GM19438 (cell line): ENCODE measurements around the gene STXBP3.

Experiments
- ATAC-seq: cut with Tn5 transposase; IDR thresholded peaks from one replicate; pipeline ENCODE4 v1.9.1; 2021; ENCODE audit warnings: low read depth; ENCODE audit not compliant: unreplicated experiment

STXBP3 gene

GRCh38 chr1:108792420-108792819 is 45.9 kb downstream of the STXBP3 start:
- no peak for ATAC-seq

GRCh38 chr1:108799001-108799400 is 52.5 kb downstream of the STXBP3 start:
- ATAC-seq: no peak

- ATAC-seq: no peak
Observed at GRCh38 chr1:108801101-108801500, 54.6 kb downstream of the STXBP3 start.

- no peak for ATAC-seq
Observed at GRCh38 chr1:108803548-108803947, 57.1 kb downstream of the STXBP3 start.

- ATAC-seq: no peak
Observed at GRCh38 chr1:108808438-108808837, 62.0 kb downstream of the STXBP3 start.

- ATAC-seq: no peak
Observed at GRCh38 chr1:108811611-108812010, 65.1 kb downstream of the STXBP3 start.

- no peak for ATAC-seq
Observed at GRCh38 chr1:108813326-108813725, 66.9 kb downstream of the STXBP3 start.

GRCh38 chr1:108814343-108815125 is 68.1 kb downstream of the STXBP3 start:
- no peak for ATAC-seq

GRCh38 chr1:108815566-108815965 is 69.1 kb downstream of the STXBP3 start:
- no peak for ATAC-seq

GRCh38 chr1:108816049-108816893 is 69.8 kb downstream of the STXBP3 start:
- ATAC-seq: no peak

- ATAC-seq: no peak
Observed at GRCh38 chr1:108817016-108817415, 70.5 kb downstream of the STXBP3 start.

- ATAC-seq: no peak
Observed at GRCh38 chr1:108817811-108818210, 71.3 kb downstream of the STXBP3 start.

GRCh38 chr1:108819878-108820277 is 73.4 kb downstream of the STXBP3 start:
- no peak for ATAC-seq

- ATAC-seq: no peak
Observed at GRCh38 chr1:108823632-108824031, 77.2 kb downstream of the STXBP3 start.

GRCh38 chr1:108824051-108824450 is 77.6 kb downstream of the STXBP3 start:
- ATAC-seq: no peak

- no peak for ATAC-seq
Observed at GRCh38 chr1:108826081-108826635, 79.7 kb downstream of the STXBP3 start.

- ATAC-seq: no peak
Observed at GRCh38 chr1:108828074-108828961, 81.8 kb downstream of the STXBP3 start.

GRCh38 chr1:108829498-108829916 is 83.0 kb downstream of the STXBP3 start:
- ATAC-seq: no peak

GRCh38 chr1:108830119-108831008 is 83.9 kb downstream of the STXBP3 start:
- no peak for ATAC-seq
